ENCODE results near the gene GPC4.

GPC4 gene

DNA sequence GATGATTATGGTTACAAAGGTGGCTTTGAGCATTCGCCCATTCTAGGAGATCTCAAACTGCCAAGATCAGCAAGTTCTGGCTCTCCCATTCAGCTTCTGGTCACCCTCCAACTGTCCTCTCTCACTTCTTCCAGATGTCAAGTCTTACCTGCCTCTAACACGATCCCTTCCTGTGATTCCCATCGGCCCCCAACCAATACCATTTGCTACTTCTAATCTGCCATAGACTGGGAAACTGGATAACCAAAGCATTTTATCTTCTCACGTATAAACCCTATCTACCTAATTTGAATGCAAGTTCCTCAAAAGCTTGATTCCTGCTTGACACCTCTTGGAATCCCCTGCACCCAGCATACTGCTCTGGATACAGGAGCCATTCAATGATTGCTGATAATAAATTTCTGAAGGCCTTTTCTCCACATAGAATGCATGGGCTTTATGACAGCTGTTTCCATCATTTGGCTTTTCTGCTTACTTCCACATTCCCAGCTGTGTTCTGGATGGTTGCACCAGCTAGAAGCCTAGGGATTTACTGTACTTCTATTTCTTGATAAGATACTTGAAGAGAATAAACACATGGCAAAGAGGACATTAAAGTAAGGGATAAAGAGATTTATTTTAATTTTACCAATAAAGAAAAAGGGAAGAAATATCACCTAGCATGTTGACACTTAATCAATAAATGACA is 9.6 kb downstream of the GPC4 start:
- DNase-seq: no peak

DNA sequence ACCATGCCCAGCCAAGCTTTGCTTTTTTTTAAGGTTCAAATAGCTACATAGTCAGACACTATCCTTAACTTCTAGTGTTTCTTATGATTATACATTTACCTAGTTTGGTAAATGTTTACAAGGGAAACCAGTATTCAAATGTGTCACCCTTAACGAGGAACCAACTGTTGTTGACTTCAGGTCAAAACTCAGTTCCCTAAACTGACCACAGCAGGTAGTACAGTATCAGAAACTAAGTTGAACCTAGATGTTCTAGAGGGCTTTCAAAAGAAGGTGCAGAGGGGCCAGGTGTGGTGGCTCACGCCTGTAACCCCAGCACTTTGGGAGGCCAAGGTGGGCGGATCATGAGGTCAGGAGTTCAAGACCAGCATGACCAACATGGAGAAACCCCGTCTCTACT is 11.3 kb downstream of the GPC4 start:
- no peak for DNase-seq

DNA sequence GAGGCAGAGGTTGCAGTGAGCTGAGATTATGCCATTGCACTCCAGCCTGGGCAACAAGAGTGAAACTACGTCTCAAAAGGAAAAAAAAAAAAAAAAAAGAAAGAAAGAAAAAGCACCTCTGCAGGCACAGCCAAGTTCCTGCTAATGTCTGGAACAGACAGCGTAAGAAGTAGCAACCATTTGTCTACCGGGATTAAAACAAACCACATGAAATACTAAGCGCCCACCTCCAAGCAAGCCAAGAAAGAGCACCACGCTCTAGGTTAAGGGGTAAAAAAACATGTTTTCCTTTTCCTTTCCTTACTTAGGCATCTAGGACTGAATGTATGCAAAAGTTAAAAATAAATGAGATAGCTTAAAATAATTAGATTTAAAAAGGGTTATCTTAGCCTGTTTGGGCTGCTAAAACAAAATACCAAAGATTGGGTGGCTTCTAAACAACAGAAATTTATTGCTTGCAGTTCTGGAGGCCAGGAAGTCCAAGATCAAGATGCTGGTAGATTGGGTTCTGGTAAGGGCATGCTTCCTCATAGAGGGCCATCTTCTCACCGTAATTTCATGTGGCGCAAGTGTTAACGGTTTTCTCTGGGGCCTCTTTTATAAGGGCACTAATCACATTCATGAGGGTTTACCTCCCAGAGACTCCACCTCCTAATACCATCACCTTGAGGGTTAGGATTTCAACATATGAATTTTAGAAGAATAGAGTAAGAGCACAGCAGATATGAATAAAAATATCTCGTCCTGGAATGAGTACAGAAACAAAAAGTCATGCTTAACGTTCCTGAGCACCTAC is 12.3 kb downstream of the GPC4 start:
- no peak for DNase-seq

DNA sequence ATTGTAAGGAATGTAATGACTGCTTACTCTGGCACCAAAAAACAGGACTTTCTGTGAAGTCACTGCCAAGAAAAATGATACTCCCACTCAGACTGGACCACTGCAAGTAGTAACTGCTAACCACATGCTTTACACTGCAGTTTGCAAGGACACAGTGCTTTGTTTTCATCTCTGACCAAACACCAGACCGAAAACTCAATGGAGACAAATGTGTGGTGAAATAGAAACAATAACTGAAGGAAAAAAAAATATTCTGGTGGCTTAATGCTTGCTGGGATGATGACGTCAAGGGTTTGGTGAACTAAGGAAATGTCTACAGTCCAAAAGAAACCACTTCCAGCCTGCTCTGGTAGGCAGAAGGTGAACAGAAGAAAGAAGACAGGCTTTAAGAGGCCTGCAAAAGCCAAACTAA is 13.2 kb downstream of the GPC4 start:
- peak; percentile 80 for DNase-seq

DNA sequence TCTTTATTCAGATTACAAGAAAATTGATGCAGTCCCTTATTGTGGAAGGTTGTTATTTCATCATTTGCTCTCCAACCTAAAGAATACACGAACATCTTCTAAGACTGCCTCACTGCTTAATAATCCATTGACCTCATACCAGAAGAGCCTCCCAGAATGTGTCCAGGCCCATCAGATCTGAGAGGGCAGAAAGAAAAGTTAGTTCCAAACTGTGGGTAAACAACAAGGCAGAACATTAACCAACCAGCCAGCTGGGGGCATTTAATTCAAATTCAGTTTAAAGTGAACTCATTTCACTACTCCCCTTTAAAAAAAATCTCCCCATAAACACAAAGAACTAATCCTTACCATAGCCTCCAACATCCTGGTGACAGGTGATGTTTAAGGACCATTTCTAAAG is 13.8 kb downstream of the GPC4 start:
- DNase-seq: no peak

DNA sequence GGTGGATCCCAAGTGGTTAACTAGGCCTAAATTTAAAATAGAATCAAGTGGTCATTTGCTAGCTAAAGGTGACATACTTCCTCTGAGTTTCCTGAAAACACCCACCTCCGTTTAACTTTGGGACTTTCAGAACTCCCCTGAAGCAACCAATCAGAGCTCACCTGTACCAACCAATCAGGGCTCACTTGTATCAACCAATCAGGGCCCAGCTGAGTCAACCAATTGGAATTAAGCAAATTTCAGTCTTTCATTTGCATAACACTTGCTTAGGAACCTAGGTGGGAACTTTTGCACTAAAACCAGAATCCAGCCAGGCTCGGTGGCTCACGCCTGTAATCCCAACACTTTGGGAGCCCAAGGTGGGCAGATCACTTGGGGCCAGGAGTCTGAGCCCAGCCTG is 15.9 kb downstream of the GPC4 start:
- no peak for DNase-seq

DNA sequence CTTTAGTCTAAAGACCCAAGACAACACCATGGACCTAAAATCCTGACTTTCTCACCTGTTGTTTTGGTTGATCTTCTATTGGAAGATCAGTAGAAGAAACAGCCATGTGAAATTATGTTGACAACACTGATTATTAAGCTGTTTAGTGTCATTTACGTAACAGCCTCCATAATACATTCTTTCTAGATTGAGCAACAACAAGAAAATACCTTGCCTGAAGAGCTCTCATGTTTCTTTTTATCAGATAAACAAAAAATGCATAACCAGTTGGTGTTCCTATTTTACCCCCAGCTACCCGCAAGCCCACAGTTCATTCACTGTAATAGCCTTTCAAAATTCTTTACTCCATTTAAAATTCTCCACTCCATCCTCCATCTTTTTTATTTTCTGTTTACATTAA is 20.5 kb downstream of the GPC4 start:
- no peak for DNase-seq

DNA sequence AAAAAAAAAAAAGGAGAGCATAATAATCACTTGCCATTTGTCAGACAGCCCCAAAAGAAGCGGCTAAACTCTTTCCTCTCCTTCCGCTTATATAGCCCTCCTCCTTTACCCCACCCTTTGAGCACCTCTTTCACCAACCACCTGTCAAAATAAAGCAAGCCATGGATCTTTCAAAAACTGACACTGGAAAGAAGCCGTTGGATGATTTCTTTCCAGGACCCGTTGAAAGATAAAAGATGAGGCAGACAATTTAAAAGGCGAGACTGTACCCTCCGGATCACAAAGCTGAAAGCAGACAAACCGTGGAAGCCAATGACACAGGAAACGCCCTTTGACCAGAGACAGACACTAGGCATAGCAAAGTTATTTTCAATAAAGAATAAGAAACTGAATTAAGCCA is 22.6 kb downstream of the GPC4 start:
- DNase-seq: no peak

DNA sequence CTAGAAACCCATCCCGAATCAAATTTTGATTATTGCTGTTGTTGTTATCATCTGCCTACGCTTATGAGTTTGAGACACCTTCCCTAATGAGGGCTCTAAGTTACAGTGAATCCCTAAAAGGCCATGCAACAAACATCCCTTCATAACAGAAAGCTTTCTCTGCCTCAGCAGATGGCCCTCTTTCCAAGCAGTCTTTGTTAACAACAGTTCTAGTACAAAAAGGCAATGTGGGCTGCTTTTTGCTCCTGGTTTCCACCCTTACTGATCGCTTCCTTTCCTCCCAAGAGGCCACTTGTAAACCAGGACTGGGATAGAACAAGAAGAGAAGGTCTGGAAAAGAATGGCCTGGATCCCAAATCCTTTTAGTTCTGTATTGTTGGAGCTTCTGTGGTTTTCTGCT is 24.2 kb downstream of the GPC4 start:
- DNase-seq: no peak

DNA sequence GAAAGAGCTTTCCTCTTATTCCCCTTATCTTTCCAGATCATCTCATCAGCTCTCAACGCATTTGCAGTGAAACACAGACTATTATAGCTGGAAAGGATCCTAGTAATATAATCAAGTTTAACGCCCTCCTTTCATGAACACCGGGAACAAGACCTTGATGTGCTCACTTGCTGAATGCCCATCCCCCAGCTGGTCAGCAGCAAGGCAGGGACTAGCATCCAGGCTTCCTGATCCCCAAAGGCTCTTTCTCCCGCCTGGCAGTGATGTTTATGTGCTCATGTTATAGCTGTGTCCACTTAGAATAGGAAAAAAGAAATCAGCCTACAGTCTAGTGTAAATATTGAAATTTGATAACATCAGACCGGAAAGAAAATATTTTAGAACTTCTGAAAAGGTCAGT is 24.6 kb downstream of the GPC4 start:
- DNase-seq: no peak

DNA sequence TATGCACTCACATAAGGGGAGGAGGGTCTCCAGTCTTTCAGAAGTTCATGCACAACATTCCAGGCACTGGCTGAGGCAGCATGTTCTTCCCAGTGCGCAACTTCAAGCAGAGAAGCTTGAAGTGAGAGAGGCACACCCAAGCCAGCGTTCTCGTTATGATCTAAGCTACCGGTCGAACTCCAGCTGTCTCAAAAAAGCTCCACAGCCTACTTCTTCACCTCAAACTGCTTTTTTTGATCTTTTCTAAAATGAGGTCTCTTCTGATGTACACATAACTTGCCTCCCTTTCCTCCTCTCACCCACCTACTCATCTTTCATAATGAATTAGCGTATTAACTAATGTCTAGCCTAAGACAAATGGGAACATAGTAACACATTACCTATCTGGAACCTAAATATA is 25.3 kb downstream of the GPC4 start:
- no peak for DNase-seq

DNA sequence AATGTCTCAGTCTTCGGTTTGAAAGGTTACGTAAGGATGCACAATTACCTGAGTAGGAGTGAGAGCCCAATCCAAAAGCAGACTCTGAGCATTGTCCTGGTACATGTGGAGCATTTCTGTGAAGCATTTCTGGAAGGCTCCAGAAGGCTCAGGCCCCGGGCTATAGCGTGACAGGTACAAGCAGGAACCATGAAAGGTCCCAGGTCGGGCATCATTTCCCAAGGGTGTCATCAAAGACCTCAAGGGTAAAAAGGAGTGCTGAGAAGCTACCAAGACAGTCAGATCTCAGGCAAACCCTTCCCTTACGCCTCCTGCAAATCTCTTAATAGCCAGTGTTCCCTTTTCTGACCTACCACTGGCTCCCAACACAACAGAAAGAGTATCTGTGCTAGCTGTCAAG is 30.8 kb downstream of the GPC4 start:
- DNase-seq: no peak

DNA sequence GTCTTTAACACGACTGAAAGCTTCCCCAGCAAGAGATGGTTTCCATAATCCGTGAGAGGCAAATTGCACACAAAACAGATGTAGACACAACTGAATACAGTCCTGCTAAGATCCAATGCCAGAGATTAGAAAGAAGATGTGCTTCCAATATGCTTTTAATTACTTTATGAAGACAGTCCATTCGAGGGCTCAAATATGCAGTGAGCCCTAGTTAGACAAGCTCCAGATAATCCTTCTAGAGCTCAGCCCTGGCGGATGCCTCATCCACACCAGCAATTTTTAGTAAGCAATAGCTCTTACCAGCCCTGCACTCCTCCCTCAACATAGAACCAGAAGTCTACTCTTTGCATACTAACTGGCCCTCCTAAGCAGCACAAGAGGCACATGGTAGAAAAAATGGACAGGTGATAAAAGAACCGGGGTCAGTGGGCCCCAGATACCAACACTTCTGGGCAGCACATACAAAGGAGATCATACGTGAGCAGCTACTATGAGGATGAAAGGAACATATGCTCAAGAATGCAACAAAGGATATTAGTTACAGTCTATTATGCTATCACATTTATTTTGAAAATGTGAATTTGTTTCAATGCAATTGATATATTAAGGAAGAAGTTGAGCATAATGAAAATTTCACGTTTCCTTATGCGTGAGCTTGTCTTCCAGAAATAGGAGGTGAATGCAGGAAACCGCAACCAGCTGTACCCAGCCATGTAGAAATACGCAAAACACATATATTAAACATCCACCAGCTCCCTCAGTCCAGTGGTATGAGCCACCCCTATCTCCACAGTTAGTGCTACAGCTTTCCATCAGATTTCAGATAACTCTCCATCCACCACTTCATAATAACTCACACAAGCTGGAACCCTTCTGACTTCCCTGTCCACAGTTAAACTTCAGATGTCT is 34.3 kb downstream of the GPC4 start:
- no peak for DNase-seq

DNA sequence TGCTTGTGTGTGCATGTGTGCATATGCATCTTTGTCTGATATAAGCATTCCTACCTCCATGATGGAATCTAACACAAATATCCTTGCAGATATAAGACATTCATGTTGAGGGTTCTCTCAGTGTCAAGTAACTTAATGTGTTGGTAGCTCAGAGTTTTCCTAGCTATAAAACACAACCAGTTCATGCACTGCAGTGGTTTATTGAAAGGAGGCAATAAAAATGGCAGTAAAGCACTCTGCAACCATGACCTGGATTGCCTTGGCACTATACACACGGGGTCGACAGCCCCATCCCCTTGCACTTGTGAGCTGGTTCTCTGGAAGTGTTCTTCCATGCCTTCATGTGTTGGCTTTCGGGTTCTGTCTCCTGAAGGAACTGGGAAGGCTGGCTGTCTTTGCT is 38.9 kb downstream of the GPC4 start:
- no peak for DNase-seq

DNA sequence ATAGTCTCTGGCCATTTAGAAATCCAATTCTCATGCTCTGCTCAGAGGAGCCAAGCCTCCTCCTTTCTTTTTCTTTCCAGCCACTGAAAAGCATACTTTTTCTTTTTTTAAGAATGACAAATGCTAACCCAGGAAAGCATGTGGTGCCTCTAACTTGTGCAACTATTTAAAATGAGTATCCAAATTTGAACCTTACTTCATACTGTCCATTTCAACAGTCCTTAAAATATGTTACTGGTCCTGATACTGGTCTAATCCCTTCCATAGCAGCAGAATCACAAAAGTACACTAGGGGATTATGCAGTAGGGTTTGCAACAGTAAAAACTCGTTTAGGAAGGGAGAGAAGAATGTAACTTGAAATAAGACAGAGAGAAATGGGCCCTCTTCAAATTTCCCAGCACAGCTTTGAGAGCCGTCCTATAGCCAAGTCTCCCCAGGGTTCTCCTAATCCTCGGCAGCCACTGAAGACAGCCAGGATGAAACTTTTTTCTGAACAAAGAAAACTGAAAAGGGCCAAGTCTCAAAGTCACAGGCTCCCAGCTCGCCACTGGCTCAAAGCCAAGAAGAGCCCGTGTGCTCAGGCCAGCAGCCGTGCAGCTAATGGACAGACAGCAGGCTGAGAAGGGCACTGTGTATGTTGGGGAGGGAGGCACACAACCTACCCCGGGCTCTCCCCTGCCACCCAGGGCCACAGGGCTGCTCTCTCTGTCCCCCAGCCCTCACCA is 39.5 kb downstream of the GPC4 start:
- no peak for DNase-seq

DNA sequence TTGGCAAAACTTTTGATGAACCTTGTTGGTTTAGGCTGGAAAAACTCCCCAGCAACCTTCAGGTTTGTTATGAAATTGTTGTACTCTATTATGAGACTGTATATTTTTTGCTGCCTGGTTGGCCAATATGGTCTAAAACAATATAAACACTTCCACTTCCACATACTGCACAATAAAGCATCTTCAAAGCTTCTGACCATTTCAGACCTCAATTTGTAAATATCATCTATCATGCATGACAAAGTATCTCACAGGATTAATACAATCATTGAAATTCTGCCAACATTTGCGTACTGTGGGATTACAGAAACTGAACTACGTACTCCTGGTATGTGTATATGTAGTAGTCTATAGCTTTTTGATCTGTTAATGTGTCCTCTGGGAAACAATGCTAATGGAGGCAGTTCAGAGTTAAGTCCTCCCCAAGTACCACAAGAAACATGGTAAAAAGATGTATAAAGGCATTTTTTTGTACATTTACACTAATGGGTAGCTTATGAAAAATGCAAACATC is 40.4 kb downstream of the GPC4 start:
- no peak for DNase-seq

DNA sequence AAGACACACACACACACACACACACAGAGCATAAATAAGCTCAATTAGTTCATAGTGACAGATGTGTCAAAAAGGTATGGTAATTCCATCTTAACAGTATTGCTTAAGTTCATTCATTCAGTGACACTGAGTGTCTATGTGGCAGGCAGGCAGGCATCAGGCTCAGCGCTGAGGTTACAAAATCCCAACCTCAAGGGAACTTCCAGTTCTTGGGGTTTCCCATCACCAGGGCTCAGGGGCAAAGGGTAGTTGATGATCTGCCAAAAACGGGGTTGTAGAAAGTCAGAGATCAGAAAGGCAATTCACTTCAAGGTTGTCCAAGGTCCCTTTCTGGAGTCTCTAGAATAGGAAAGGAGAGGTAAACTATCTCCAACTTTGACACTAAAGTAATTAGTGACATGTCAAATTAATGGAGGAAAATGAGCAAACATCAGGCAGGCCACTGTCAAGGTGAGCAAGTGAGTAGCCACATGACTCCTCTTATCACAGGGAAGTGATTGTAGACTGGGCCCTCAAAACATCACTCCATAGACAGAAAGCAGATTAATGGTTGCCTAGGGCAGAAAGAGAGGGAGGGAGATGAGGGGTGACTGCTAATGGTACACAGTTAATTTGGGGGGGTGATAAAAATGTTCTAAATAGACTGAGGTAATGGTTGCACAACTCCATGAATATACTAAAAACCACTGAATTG is 41.8 kb downstream of the GPC4 start:
- no peak for DNase-seq

DNA sequence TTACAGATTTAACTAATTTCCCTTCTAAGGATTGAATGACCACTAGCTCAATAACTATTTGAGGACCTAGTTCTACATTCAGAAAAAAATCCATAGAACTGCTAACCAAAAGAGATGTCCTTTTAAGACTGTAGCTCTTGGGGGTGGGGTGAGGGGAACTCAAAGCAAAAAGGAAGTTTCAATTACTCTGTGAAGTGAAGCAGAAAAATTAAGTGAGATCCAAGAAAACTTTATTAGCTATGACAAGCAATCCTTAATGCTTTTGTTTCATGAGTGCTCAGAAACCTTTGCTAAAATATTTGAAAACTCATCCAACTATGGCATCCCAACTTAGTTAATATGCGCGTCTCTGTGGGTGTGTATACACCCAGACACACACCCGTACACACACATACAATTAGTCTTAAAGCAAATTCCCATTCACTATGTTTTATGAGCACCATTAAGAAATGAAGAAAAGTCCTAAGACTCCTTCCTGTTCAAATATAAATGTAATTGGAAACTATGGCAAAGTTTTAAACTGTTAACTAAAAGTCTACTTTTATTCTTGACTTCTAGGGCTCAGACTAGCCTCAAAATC is 44.5 kb downstream of the GPC4 start:
- DNase-seq: no peak

DNA sequence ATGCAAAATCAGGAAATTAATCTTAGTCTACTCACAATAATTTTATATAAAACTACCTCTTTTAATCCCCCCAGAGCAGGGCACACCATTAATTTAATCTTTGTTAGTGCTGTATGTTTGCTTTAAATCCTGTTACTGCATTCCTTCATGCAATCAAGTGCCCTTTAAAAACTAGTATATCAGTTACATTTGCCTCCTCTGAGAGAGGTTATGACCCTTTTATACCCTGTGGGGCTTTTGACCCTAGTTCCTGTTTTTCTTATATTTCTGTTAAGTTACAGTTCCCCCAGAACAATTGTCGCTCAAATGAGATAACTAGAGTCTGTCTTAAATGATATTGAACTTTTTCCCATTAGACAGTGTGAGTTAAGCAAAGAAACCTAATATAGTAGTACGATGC is 46.2 kb downstream of the GPC4 start:
- no peak for DNase-seq

DNA sequence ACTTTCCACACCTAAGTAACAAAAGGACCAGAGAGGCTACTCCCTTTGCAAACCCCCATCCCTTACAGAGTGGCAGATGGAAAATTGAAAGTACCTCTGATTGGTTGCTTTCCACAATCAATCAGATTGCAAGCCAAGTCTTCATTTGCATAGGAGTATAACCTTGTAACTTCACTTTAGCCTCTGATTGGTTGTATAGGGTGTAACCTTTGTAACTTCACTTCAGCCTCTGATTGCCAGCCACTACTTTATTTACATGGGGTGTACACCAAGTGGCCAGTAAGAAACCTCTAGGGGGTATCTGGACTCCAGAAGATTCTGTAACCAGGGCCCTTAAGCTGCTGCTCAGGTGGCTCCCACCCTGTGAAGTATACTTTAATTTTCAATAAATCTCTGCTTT is 48.6 kb downstream of the GPC4 start:
- no peak for DNase-seq

DNA sequence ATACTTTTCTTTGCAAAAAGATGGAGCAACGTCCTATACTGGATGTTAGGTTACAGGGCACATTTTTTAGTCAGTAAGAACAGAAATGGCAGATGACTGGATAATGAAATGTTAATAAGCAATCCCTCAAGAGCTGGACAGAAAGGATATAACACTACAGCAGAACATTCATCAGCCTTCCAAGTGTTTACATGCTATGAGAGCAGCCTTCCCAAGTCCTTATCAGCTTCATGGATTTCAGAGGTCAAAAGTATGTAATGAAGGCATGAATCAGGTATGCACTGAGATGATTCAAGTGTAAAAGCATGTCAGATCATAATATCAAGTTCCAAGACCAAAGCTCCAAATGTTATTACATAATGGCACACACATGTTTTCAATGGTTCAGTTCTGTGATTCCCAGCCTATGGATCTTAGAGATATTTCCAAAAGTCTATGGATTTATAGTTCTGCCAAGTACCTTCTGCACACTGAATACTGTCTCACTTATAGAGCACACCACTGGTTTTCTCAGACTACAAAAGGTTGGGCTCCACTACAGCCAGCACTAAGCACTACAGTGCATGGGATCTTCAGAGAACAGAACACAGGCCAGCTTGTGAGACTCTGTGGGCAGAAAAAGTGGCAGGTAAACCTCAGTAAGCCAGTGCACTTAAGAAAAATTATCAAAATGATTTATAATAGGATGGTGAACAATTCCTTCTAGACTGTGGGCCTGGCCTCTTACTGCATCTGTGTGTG is 49.2 kb downstream of the GPC4 start:
- no peak for DNase-seq
